Activated naive CD8-positive, alpha-beta T cell treated with anti-CD3 and anti-CD28 coated beads for 36 hours (primary cell): ENCODE data around the gene CHN2. TPM values are rescaled to one million over a fixed set of nuclear protein-coding genes. Genes with fewer than 3 reads are reported as not detected.

Source experiments
- DNase-seq: peaks from one replicate; pipeline ENCODE4 v3.0.0; 2021
- H3K27ac Mint-ChIP-seq: one replicate; pipeline ENCODE4 v1.8.0; 2022; ENCODE audit warnings: mild to moderate bottlenecking, moderate library complexity, mixed read lengths
- H3K27me3 Mint-ChIP-seq: one replicate; pipeline ENCODE4 v1.8.0; 2022; ENCODE audit warnings: mild to moderate bottlenecking, mixed read lengths
- H3K36me3 Mint-ChIP-seq: one replicate; pipeline ENCODE4 v1.8.0; 2021; ENCODE audit warnings: mild to moderate bottlenecking, mixed read lengths
- H3K4me1 Mint-ChIP-seq: one replicate; pipeline ENCODE4 v1.8.0; 2021; ENCODE audit warnings: mixed read lengths
- H3K4me3 Mint-ChIP-seq: one replicate; pipeline ENCODE4 v1.8.0; 2022; ENCODE audit warnings: mild to moderate bottlenecking, moderate library complexity, mixed read lengths
- H3K9me3 Mint-ChIP-seq: one replicate; pipeline ENCODE4 v1.8.0; 2022; ENCODE audit warnings: mixed read lengths
- total RNA-seq, 2 experiments: library from RNA; stranded (reverse); gene quantifications; one replicate each; pipeline ENCODE4 v1.2.3, GENCODE V29; 2021

The CHN2 gene
- total RNA-seq, 2 experiments from 2014 or later, result 0.80 to 1.6 TPM

DNA sequence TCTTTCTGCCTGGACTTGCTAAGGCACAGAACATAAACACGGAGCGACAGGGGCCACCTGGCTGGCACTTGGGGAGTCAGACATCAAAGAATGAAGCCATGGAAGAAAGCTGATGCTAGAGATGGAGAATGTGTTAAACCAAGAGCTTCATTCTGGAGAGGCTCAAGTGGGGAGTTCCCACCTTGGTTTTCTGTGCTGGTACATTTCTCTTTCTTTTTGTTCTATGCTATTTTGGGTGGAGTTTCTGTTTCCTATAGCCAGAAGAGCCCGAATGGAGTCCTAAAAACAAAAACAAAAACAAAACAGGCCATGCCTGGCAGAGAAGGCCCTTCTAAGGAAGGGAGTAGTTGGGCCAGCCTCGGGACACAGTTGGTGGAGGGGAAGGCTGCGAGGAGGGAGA lies 220.6 kb downstream of the CHN2 start:
- no peak for DNase-seq
- Mint-ChIP-seq H3K9me3 (no peaks in the 10 kb centered on the region), H3K27ac (no peak overlapping the region), H3K36me3 (no peaks in the 10 kb centered on the region), H3K4me3 (no peak overlapping the region), H3K27me3 (peaks cover 2% of the 10 kb centered on the region), H3K4me1 (no peaks in the 10 kb centered on the region)

DNA sequence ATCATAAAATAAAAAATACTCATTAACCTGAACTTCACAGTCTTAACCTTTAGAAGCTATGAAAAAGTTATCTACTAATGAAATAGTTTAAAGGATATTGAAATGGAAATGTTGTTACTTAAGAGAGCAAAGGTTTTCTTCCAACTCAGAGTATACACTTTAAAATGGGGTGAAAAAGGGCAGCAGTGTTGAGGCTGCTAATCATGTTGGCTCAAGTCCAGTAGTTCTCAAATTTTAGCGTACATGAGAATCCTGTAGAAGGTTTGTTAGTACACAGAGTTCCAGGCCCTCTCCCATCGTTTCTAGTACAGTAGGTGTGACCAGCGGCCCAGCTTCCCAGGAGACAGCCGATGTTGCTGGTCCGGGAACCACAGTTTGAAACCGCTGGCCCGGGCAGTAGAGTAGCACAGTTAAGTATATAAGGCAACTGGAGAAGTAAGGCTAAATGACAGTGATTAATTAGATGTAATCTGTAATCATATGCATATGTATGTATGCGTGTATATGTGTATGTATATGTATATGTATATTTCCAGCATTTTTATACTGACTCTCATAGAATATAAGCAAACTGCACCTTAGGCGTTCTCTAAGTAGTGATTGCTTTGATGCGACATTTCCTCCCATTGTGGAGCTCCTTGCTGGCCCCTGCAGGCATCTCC lies 221.8 kb downstream of the CHN2 start:
- Mint-ChIP-seq H3K27ac (no peak overlapping the region), H3K27me3 (peaks cover 5% of the 10 kb centered on the region), H3K4me1 (no peaks in the 10 kb centered on the region), H3K4me3 (no peak overlapping the region), H3K9me3 (no peaks in the 10 kb centered on the region), H3K36me3 (no peaks in the 10 kb centered on the region)
- no peak for DNase-seq

DNA sequence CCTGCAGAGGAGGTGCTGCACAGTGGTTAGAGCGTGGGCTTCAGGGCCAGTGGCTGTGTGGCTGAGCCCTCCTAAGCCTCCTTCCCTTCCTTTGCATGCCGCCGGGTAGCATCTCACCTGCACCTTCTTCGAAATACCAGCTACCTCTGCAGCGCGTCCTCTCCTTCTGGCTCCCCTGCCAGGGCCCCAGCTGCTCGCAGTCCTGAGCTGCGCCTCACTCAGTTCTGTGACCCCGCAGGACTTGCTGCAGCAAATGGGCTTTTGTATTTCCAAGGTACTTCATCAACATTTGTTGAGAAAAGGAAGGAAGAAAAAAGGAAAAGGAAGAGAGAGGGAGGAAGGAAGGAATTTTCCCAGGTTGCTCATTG lies 222.3 kb downstream of the CHN2 start:
- H3K4me1 Mint-ChIP-seq, result no peaks in the 10 kb centered on the region
- H3K27me3 Mint-ChIP-seq, result peaks cover 5% of the 10 kb centered on the region
- H3K27ac Mint-ChIP-seq, result no peak overlapping the region
- H3K9me3 Mint-ChIP-seq, result no peaks in the 10 kb centered on the region
- DNase-seq, result no peak
- H3K36me3 Mint-ChIP-seq, result no peaks in the 10 kb centered on the region
- no peak overlapping the region for H3K4me3 Mint-ChIP-seq

DNA sequence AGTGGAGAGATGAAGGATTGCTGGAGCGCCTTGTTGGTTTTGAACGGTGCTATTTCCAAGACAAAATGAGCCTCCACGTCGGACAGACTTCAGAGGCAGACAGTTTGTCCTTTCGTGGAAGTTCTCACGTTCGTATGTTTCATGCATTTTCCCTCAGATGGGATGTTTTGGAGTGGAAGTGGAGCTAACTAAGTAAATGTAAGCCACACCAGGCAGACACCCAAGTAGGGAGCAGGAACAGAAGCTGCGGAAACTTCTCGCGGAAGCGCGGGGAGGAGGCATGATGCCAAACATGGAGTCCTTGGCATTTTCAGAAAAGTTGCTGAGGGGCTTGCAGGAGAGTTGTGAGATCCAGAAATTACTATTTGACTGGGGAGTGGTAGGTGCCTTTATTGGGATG lies 223.5 kb downstream of the CHN2 start:
- no peak overlapping the region for H3K4me3 Mint-ChIP-seq
- no peaks in the 10 kb centered on the region for H3K36me3 Mint-ChIP-seq
- H3K27me3 Mint-ChIP-seq, result peaks cover 5% of the 10 kb centered on the region
- H3K27ac Mint-ChIP-seq, result no peak overlapping the region
- DNase-seq, result no peak
- no peaks in the 10 kb centered on the region for H3K4me1 Mint-ChIP-seq
- no peaks in the 10 kb centered on the region for H3K9me3 Mint-ChIP-seq

DNA sequence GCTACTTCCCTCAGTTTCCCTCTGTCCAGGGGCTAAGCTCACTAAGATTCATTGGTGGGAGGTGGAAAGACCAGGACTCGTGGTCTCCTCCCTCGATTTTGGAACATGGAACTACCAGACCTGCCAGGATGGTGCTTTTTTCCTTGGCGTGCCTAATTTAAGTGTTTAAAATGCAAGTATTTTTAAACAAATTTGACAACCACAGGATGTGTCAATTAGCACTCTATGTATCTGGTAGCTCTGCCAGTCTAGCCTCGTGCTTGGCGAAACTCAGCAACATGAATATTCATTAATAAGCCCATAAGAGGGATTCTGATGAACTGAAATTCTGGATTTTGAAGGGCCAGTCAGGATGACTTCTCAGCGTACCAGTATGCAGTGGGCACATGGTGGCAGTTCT lies 224.1 kb downstream of the CHN2 start:
- peaks cover 5% of the 10 kb centered on the region for H3K27me3 Mint-ChIP-seq

DNA sequence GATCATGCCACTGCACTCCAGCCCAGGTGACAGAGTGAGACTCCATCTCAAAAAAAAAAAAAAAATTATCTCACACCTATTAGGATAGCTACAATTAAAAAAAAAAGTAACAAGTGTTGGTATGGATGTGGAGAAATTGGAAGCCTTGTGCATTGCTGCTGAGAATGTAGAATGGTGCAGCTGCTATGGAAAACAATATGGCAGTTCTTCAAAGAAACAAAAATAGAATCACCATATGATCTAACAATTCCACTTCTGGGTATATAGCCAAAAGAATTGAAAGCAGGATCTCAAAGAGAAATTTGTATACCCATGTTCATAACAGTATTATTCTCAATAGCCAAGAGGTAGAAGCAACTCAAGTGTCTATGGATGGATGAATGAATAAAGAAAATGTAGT lies 225.4 kb downstream of the CHN2 start:
- no peak for DNase-seq
- Mint-ChIP-seq H3K27ac (no peak overlapping the region), H3K27me3 (peaks cover 5% of the 10 kb centered on the region), H3K9me3 (no peaks in the 10 kb centered on the region), H3K36me3 (no peaks in the 10 kb centered on the region), H3K4me3 (no peak overlapping the region), H3K4me1 (no peaks in the 10 kb centered on the region)

More for the DNA sequence above, 224.1 kb downstream of the CHN2 start:
- Mint-ChIP-seq H3K4me1 (no peaks in the 10 kb centered on the region), H3K4me3 (no peak overlapping the region), H3K36me3 (no peaks in the 10 kb centered on the region), H3K27ac (no peak overlapping the region), H3K9me3 (no peaks in the 10 kb centered on the region)
- DNase-seq, result no peak

DNA sequence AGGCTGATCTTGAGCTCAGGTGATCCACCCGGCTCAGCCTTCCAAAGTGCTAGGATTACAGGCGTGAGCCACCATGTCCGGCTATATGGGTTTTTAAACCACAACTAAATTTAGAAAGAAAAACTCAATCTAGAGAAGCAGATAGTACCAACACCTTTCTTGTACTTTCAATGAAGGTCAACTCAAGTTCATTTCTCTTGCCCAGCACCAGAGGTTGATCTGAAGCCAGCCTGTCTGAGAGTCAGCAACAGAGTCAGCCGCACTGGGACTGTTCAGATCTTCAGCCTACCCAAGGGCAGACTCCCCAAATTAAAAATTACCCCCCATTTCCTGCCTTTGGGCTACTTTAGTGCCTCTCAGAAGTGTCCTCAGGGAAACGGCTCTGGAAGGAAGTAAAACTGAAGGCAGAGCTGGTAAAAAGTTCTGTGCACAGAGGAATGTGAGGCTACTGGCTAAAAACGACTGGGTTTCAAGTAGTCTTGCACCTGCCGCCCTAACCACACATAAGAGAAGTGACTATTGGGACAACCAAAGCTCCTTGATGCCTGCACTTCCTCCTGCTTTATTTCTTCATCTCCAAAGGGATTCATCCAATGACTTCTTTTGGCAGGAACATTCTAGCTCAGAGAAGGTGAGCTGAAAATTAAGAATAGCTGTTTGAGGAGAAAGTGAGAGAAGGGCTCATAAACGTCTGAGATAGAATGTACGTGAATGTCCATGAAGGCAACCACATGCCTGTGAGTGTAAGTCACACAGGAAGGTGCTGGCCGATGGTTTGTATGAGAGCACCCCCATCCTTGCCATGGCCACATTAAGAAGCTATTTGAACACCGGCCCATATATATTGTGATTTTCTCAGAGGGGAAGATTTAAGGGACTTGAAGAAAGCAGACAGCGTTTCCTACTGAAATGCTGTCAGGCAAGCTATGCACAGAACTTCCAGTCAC lies 226.7 kb downstream of the CHN2 start:
- Mint-ChIP-seq H3K27ac (no peak overlapping the region), H3K4me3 (no peak overlapping the region), H3K27me3 (peaks cover 5% of the 10 kb centered on the region), H3K9me3 (no peaks in the 10 kb centered on the region), H3K36me3 (no peaks in the 10 kb centered on the region), H3K4me1 (no peaks in the 10 kb centered on the region)
- no peak for DNase-seq

DNA sequence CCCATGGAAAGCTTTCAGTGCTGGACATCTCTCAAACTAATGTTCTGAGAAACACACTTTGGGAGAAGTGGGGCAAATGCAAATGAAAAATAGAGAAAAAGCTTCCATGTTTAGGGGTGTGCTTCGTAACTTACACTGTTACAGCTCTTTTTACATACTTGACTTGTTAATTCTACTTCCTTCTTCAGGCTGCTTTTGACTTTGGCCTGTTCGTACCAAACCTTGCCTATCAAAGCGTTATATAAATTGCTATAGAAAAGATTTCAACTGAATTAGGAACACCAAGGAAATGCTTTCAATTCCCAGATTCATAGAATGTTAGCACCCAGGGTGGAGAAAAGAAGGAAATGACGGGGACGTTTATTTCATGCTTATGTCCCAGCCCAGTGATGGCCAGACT lies 228.3 kb downstream of the CHN2 start:
- H3K4me1 Mint-ChIP-seq, result no peaks in the 10 kb centered on the region
- H3K36me3 Mint-ChIP-seq, result no peaks in the 10 kb centered on the region
- H3K27me3 Mint-ChIP-seq, result peaks cover 5% of the 10 kb centered on the region
- H3K27ac Mint-ChIP-seq, result no peak overlapping the region
- no peaks in the 10 kb centered on the region for H3K9me3 Mint-ChIP-seq
- no peak for DNase-seq
- no peak overlapping the region for H3K4me3 Mint-ChIP-seq

DNA sequence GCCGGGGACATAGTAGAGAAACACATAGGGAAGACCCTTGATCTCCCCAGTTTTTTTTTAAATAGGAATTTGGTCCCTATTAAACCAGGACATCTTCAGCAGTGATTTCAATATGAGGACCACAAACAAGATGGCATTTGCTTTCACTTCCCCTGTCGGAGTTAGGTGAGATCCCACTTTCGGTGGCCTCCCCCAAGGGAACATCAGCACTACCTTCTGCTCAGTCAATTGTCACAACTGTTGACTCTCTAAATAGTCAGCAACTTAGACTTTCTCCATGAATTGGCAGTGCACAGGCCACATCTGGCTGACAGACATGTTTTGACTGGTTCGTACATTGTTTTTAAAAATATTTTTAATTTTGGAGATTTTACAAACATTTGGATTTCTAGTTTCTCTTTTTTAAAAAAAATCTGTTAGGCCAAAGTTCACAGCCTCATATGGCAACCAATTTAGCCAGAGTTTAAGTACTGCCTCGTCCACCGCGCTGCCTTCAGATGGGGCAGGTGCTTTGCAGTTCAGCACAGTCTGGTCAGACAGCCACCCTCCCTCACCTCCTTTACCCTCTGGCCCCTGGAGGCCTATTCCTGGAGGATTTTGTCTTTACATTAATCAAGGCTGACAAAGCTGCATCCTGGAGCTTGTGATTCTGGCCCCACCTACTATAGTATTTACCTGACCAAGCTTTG lies 229.9 kb downstream of the CHN2 start:
- Mint-ChIP-seq H3K27me3 (peaks cover 5% of the 10 kb centered on the region), H3K27ac (no peak overlapping the region), H3K36me3 (no peaks in the 10 kb centered on the region), H3K9me3 (no peaks in the 10 kb centered on the region), H3K4me3 (no peak overlapping the region), H3K4me1 (no peaks in the 10 kb centered on the region)
- DNase-seq, result no peak

DNA sequence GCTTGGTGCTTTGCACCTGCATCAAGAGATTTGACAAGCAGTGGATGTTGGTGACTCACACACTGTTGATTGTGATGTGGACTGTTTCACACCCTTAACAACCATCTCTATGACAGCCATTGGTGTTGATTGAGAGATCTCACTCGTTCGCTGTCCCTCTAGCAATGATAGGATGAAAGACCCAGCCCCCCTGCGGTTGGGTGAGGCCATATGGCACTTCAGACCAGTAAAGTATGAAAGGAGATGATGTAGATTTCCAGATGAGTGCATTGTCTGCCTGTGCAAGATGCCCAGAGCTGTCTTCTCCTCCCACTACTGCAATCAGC lies 230.4 kb downstream of the CHN2 start:
- Mint-ChIP-seq H3K27ac (no peak overlapping the region), H3K27me3 (peaks cover 5% of the 10 kb centered on the region), H3K4me3 (no peak overlapping the region), H3K9me3 (no peaks in the 10 kb centered on the region), H3K36me3 (no peaks in the 10 kb centered on the region), H3K4me1 (no peaks in the 10 kb centered on the region)
- no peak for DNase-seq

DNA sequence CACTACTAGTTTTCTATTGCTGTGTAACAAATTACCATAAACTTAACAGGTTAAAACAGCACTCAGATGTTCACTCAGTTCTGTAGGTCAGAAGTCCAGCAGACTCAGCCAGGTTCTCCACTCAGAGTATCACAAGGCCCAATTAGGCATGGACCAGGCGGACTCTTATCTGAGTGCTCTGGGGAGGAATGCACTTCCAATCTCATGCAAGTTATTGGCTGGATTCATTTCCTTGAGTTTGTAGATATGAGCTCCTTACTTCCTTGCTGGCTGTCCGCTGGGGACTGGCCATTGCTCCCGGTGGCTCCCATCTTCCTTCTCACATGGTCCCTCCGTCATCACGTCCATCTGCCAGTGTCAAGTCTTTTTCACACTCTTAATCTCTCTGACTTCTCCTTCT lies 232.0 kb downstream of the CHN2 start:
- H3K9me3 Mint-ChIP-seq, result no peaks in the 10 kb centered on the region
- H3K4me3 Mint-ChIP-seq, result no peak overlapping the region
- no peaks in the 10 kb centered on the region for H3K4me1 Mint-ChIP-seq
- no peaks in the 10 kb centered on the region for H3K27me3 Mint-ChIP-seq
- H3K36me3 Mint-ChIP-seq, result no peaks in the 10 kb centered on the region
- DNase-seq, result no peak
- no peak overlapping the region for H3K27ac Mint-ChIP-seq

DNA sequence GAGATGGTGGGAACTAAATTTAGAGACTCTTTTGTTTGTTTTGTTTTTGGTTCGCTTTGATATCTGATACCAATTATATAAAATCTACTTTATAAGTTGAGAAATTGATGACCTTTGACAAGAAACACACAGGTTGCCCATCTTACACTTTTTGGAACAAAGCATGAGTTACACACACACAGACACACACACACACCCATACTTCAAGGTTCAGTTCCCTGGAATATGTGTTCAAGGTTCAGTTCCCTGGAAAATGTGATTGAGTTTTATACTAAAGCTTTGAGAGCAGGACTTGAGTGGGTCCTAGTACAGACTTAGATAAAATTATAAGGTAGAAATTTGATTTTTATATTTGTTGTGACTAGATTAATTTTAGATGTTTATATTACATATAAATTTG lies 234.8 kb downstream of the CHN2 start:
- Mint-ChIP-seq H3K36me3 (no peaks in the 10 kb centered on the region), H3K9me3 (no peaks in the 10 kb centered on the region), H3K27ac (no peak overlapping the region), H3K27me3 (no peaks in the 10 kb centered on the region), H3K4me1 (peaks cover 2% of the 10 kb centered on the region), H3K4me3 (no peak overlapping the region)
- no peak for DNase-seq

DNA sequence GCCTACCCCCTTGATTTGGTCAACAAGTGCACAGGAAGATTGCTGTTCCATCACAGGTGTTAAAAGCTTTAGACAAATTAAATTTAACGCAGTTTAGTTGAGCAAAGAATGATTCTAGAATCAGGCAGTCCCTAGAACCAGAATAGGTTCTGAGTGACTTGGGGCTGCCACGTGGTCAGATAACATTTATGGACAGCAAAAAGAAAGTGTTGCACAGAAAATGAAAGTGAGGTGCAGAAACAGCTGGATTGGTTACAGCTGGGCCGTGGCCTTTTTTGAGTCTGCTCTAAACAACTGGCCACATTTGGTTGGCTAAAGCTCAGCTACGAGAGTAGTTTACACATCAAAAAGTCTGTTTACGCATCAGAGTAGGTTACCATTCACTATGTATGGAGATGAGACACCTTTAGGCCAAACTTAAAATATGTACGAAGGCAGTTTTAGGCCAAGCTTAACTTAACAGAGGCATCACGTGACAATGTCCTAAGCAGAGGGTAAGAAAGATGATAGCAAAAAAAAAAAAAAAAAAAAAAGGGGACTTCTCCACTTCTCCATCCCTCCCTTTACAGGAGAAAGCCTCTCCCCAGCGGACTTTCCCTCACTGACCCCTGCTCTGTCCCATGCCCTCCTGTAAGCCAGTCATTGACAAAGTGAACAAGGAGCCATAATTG lies 235.8 kb downstream of the CHN2 start:
- no peak overlapping the region for H3K4me3 Mint-ChIP-seq
- no peaks in the 10 kb centered on the region for H3K27me3 Mint-ChIP-seq
- no peak for DNase-seq
- no peak overlapping the region for H3K27ac Mint-ChIP-seq
- H3K9me3 Mint-ChIP-seq, result no peaks in the 10 kb centered on the region
- no peaks in the 10 kb centered on the region for H3K36me3 Mint-ChIP-seq
- peaks cover 2% of the 10 kb centered on the region for H3K4me1 Mint-ChIP-seq

DNA sequence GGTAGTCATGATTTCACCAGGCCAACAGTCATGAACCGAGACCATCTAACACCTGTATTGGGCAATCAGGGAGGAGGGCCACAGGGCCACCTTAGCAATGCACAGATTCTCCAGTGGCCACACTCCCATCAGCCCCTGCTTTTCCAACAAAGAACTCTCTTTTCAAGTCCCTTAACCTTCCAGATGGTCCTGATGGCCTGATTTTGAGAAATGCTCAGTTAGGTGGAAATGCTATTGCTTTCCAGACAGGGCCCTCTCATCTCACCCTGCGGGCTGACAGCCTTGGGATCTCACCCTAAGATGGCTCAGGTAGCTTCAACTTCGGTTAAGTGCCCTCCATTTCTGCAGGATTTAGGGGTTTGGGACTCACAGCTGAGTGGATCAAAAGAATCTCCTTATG lies 237.1 kb downstream of the CHN2 start:
- DNase-seq, result no peak
- Mint-ChIP-seq H3K27me3 (no peaks in the 10 kb centered on the region), H3K9me3 (no peaks in the 10 kb centered on the region), H3K4me3 (no peak overlapping the region), H3K4me1 (peaks cover 2% of the 10 kb centered on the region), H3K27ac (no peak overlapping the region), H3K36me3 (no peaks in the 10 kb centered on the region)

DNA sequence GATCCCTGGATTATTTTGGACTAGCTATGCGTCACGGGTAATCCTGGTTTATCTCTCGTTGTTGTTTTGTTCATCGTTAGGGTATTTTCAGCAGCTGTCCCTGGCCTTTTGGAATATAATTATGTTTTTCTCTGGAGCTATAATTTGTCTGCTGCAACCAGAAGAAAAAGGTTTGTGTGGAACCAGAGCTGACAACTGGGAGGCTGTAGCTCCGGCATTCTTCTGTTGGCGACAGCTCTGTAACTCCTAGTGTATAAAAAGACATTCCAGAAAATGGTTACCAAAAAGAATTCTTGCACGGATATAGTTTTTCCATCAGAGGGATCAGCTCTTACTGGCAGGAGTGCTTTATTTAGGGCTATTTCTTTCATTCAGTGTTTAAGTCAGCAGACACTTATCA lies 238.1 kb downstream of the CHN2 start:
- DNase-seq, result no peak
- Mint-ChIP-seq H3K9me3 (no peaks in the 10 kb centered on the region), H3K27me3 (no peaks in the 10 kb centered on the region), H3K36me3 (no peaks in the 10 kb centered on the region), H3K4me1 (peaks cover 2% of the 10 kb centered on the region), H3K4me3 (no peak overlapping the region), H3K27ac (no peak overlapping the region)
